Activated CD4-positive, CD25-positive, alpha-beta regulatory T cell treated with anti-CD3 and anti-CD28 coated beads, Interleukin-2, amount 50 U/mL, for 16 hours (primary cell): ENCODE measurements around the gene FCAR.
"Not testable (repeated sequence)": the region's sequence is repeated elsewhere in the genome, so short reads cannot be mapped to it uniquely, and the experiment has no call there.

ENCODE experiments used
- DNase-seq: peaks from one replicate; pipeline ENCODE4 v3.0.0-alpha.2; 2020; ENCODE audit warnings: low read depth, low spot score

Gene FCAR

DNA sequence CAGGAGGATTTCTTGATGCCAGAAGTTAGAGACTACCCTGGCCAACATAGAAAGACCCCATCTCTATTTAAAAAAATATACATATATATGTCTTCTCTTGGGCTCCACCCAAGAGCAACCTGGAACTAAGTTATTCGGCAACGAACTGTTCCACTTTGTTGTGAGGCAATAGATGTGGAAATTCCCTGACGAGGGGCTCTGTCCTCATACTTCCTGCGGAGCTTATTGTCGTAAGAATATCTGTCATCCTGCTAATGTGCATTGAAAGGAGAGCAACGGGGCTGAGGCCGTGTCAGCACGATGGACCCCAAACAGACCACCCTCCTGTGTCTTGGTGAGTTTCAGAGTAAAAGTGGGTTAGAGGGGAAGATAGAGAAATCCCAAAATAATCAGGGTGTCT lies at the start of gene FCAR:
Gene FCAR (plus strand): TSS at position 246 of the 400 bp plus-strand sequence. CDS start 55 bp downstream, at position 301.
- no peak for DNase-seq

DNA sequence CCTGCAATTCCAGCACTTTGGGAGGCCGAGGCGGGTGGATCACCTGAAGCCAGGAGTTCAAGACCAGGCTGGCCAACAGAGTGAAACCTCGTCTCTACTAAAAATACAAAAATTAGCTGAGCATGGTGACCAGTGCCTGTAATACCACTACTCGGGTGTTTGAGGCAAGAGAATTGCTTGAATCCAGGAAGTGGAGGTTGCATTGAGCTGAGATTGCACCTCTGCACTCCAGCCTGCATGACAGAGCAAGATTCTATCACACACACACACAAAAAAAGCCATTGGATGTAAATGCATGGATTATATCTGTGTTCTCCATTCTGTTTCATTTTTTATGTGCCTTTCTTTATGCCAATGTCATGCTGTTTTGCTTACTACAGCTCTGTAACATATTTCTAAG lies 49.6 kb upstream of the FCAR start:
- DNase-seq: not testable (repeated sequence)

- DNase-seq: not testable (repeated sequence)
Observed at GRCh38 chr19:54825326-54825725, 48.7 kb upstream of the FCAR start.

DNA sequence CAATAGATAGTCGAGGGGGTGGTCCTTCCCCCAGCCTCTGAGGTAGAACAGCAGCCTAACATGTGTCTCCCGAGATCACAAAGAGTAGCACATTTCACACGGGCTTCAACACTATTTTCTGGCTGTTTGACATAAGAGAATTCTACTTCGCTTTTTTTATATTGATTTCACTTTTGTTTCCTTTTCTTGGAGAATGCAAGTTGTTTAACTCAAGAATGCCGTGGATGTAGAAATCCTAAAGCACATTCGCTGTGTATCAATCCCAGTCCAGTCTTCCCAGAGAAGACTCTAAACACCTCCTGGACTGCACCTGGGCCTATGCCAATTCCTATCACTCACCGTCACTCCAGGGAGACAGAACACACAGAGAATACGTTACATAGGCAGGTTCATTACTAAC lies 46.0 kb upstream of the FCAR start:
- DNase-seq: not testable (repeated sequence)

DNA sequence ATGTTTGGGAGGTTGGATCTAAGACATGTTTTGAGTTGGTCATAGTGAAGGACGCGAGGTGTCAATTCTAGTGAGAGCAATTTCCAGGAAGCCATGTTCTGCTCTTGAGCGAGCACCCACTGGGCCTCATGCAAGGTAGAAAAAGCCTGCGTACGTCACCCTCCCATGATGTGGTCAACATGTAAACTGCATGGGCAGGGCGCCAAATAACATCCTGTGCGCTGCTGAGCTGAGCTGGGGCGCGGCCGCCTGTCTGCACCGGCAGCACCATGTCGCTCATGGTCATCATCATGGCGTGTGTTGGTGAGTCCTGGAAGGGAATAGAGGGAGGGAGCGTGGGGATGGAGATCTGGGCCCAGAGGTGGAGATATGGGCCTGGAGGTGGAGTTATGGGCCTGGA lies 41.5 kb upstream of the FCAR start, which contains the start of gene KIR2DS4:
Gene KIR2DS4 (plus strand): TSS at position 181 of the 400 bp plus-strand sequence.
- not testable (repeated sequence) for DNase-seq

DNA sequence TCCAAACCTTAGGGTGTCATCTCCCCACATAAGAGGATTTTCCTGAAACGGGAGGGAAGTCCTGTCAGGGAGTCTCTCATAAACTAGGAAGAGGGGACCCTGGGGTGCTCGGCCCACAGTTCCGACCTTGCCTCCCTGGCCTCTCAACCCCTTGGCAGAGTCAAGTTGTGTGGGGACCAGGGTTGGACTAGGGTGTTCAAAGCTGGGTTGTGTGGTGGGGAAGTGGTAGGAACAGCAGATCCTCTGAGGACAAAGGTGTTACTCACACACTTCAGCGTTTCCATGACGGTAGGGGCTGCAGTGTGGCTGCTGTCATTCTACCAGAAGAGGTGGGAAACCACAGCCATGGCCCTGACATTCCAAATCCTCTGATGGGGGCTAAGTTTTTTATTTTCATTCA lies 38.9 kb upstream of the FCAR start:
- not testable (repeated sequence) for DNase-seq

DNA sequence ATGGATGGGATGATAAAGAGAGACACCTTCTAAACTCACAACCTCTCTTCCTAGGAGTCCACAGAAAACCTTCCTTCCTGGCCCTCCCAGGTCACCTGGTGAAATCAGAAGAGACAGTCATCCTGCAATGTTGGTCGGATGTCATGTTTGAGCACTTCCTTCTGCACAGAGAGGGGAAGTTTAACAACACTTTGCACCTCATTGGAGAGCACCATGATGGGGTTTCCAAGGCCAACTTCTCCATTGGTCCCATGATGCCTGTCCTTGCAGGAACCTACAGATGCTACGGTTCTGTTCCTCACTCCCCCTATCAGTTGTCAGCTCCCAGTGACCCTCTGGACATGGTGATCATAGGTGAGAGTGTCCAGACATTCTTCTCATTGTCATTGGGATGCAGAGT lies 36.5 kb upstream of the FCAR start:
- DNase-seq: not testable (repeated sequence)

DNA sequence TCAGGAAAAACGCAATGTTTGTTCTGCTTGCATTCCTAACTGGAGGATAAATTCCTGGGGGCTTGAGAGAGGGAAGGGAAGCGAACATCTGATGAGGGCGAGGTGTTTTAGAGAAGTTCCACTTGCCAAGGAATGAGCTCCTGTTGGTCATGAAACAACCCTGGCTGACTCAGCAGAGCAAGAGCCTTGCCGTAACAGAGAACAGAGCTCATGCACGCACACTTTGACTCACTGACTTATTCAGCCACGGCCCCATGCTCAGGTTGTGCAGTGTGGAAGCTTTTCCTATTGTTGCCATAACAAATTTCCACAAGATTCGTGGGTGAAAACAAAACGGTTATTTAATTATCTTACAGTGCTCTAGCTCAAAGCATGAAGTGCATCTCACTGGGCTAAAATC lies 30.9 kb upstream of the FCAR start:
- DNase-seq: not testable (repeated sequence)

GRCh38 chr19:54850061-54850640 lies 23.9 kb upstream of the FCAR start, which contains the start of gene KIR3DL2:
TSS of gene KIR3DL2 (plus strand) at chr19:54850443. CDS start at chr19:54850476, 33 bp downstream.
- not testable (repeated sequence) for DNase-seq

DNA sequence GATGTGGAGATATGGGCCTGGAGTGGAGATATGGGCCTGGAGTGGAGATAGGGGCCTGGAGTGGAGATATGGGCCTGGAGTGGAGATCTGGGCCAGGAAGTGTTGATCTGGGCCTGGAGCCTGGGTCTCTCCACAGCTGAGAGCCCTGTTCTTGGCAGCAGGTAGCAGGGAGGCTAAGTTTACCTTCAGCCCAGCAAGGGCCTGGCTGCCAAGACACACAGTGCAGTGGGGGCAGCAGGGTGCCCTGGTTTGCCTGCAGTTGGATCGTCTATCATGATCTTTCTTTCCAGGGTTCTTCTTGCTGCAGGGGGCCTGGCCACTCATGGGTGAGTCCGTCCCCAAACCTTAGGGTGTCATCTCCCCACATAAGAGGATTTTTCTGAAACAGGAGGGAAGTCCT lies 23.1 kb upstream of the FCAR start:
- no peak for DNase-seq

- DNase-seq: no peak
Observed at GRCh38 chr19:54851353-54851752, 22.7 kb upstream of the FCAR start.

- not testable (repeated sequence) for DNase-seq
Observed at GRCh38 chr19:54855241-54855640, 18.8 kb upstream of the FCAR start.

- DNase-seq: not testable (repeated sequence)
Observed at GRCh38 chr19:54858476-54858875, 15.6 kb upstream of the FCAR start.

- DNase-seq: not testable (repeated sequence)
Observed at GRCh38 chr19:54859421-54859820, 14.6 kb upstream of the FCAR start.

DNA sequence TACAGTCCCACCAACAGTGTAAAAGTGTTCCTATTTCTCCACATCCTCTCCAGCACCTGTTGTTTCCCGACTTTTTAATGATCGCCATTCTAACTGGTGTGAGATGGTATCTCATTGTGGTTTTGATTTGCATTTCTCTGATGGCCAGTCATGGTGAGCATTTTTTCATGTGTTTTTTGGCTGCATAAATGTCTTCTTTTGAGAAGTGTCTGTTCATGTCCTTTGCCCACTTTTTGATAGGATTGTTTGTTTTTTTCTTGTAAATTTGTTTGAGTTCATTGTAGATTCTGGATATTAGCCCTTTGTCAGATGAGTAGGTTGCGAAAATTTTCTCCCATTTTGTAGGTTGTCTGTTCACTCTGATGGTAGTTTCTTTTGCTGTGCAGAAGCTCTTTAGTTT lies 10.6 kb upstream of the FCAR start:
- DNase-seq: not testable (repeated sequence)

GRCh38 chr19:54871696-54872095 lies 2.3 kb upstream of the FCAR start:
- DNase-seq: no peak

GRCh38 chr19:54875506-54875905 lies 1.5 kb downstream of the FCAR start:
- no peak for DNase-seq

DNA sequence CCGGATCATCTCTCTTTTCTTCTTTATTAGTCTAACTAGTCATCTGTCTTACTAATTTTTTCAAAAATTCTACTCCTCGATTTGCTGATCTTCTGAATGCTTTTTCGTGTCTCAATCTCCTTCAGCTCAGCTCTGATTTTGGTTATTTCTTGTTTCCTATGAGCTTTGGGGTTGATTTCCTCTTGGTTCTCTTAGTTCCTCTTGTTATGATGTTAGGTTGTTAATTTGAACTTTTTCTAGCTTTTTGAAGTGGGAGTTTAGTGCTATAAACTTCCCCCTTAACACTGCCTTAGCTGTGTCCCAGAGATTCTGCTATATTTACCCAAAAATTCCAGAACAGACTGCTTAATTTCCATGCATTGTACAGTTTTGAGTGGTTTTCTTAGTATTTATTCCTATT lies 3.4 kb downstream of the FCAR start:
- DNase-seq: no peak

- DNase-seq: no peak
Observed at GRCh38 chr19:54881884-54882283, 7.8 kb downstream of the FCAR start.

DNA sequence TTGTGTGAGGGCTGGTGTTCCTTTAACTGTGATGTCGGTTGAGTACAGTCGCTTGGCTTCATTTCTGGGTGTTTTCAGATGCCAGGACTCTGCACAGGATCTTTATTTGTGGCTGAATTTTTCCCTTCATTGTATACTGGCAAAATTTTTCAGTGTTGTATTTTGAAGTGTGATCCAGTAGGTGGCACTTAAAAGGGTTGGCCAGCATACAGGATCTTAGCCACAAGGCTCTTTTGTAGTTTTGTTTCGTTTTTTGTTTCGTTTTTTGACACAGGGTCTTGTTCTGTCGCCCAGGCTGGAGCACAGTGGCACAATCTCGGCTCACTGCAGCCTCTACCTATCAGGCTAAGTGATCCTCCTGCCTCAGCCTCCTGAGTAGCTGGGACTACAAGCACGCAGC lies 8.7 kb downstream of the FCAR start:
- no peak for DNase-seq

- no peak for DNase-seq
Observed at GRCh38 chr19:54883228-54883627, 9.2 kb downstream of the FCAR start.

- DNase-seq: no peak
Observed at GRCh38 chr19:54888239-54888638, 14.2 kb downstream of the FCAR start.

GRCh38 chr19:54889566-54889965 lies 15.5 kb downstream of the FCAR start:
- no peak for DNase-seq

DNA sequence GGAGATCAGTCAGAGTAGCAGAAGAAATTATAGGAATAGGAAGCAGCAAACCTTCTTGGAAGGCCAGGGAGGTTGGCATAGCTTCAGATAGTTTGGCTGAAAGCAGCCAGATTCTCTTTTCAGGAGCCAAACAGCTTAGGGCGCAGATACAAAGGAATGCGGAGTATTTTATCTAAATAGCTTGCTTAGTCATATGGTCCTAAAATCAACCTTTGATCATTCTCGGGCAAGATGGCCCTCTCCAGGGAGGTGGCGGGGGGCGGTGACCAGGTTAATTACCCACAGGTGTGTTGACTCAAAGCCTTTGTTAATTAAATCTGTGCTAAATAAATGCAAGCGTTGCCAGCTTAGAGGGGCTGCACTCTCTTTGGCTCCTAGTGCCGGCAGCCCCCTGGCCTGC lies 19.4 kb downstream of the FCAR start:
- no peak for DNase-seq
